HG03520 (cell line): ENCODE measurements around the gene MYRF.

ENCODE experiments used
- ATAC-seq: cut with Tn5 transposase; IDR thresholded peaks from one replicate; pipeline ENCODE4 v1.9.1; 2021; ENCODE audit warnings: mild to moderate bottlenecking, moderate library complexity; ENCODE audit not compliant: unreplicated experiment

MYRF gene

DNA sequence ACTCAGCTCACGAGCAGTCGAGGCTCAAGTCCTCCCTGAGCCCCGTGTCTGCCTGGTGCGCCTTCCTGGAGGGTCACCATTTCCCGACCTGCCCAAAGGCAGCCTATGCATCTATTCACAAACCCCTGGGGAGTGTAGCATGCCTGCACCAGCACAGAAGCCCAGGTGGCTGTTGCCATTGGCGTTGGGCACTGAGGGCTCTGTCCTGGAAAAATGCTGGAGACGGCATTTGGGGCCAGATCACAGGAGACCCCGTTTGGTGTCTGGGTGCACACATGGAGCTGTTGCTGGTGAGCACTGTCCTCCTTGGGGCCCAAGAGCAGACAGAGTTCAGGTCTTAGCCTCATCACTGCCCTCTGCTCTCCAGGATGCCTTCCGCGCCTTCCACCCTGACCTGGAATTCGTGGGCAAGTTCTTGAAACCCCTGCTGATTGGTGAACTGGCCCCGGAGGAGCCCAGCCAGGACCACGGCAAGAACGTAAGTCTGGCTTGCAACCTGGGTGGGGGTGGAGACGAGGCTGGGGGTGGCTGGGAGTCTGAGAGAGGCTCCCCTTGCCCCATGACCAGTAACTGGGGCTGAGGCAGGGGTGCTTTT lies 85.1 kb downstream of the MYRF start:
- ATAC-seq: no peak
